ENCODE results near the gene CCDC85A. TPM values are rescaled to one million over a fixed set of nuclear protein-coding genes. Genes with fewer than 3 reads are reported as not detected.

Gene CCDC85A
- total RNA-seq, 1 donor from 2014 or later = 0.70 TPM

GRCh38 chr2:56326346-56326741, 142.6 kb downstream of the CCDC85A start:
- TF ChIP-seq, protein P1, sequence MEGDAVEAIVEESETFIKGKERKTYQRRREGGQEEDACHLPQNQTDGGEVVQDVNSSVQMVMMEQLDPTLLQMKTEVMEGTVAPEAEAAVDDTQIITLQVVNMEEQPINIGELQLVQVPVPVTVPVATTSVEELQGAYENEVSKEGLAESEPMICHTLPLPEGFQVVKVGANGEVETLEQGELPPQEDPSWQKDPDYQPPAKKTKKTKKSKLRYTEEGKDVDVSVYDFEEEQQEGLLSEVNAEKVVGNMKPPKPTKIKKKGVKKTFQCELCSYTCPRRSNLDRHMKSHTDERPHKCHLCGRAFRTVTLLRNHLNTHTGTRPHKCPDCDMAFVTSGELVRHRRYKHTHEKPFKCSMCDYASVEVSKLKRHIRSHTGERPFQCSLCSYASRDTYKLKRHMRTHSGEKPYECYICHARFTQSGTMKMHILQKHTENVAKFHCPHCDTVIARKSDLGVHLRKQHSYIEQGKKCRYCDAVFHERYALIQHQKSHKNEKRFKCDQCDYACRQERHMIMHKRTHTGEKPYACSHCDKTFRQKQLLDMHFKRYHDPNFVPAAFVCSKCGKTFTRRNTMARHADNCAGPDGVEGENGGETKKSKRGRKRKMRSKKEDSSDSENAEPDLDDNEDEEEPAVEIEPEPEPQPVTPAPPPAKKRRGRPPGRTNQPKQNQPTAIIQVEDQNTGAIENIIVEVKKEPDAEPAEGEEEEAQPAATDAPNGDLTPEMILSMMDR (IDR thresholded peaks at IDR 0.05) = no peak
- Mint-ChIP-seq H3K27ac (ENCODE audit: unreplicated experiment) (no peak overlapping the region), H3K4me3 (ENCODE audit: unreplicated experiment) (no peak overlapping the region), H3K9me3 (ENCODE audit: low read depth) (peaks cover 10% of the 10 kb centered on the region), H3K4me1 (ENCODE audit: low read depth) (no peaks in the 10 kb centered on the region), H3K36me3 (ENCODE audit: low read depth) (no peaks in the 10 kb centered on the region), H3K27me3 (ENCODE audit: low read depth) (peaks cover 9% of the 10 kb centered on the region)
- no peak for DNase-seq (ENCODE audit: low spot score)

DNA sequence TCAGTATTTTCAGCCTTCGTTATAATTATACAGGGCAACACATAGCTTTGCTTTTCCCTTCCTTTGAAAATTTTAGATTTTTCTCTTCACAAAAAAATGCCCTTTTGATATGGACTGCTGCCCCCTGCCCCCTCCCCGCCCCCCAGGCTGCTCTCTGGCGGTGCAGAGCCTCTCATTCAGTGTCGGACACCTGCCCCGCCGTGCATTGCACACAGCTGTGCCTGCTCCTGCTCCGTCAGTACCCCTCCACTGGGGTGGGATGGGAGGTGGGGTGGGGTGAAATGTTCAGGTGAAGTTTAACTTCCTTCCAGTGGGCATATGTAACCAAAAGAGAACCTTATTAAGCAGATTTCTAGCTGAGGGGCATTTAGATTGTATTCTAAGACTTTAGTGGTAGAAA, 148.0 kb downstream of the CCDC85A start:
- H3K4me1 Mint-ChIP-seq (ENCODE audit: low read depth) = no peaks in the 10 kb centered on the region
- H3K9me3 Mint-ChIP-seq (ENCODE audit: low read depth) = no peaks in the 10 kb centered on the region
- H3K27me3 Mint-ChIP-seq (ENCODE audit: low read depth) = peaks cover 6% of the 10 kb centered on the region
- no peak overlapping the region for H3K27ac Mint-ChIP-seq (ENCODE audit: unreplicated experiment)
- no peak for DNase-seq (ENCODE audit: low spot score)
- H3K4me3 Mint-ChIP-seq (ENCODE audit: unreplicated experiment) = no peak overlapping the region
- TF ChIP-seq, protein P1 (IDR thresholded peaks at IDR 0.05) = no peak
- H3K36me3 Mint-ChIP-seq (ENCODE audit: low read depth) = no peaks in the 10 kb centered on the region

- no peaks in the 10 kb centered on the region for H3K4me1 Mint-ChIP-seq (ENCODE audit: low read depth)
- DNase-seq (ENCODE audit: low spot score) = no peak
- H3K27ac Mint-ChIP-seq (ENCODE audit: unreplicated experiment) = no peak overlapping the region
Measured at GRCh38 chr2:56333812-56334485, 150.2 kb downstream of the CCDC85A start.

GRCh38 chr2:56334622-56335021, 150.8 kb downstream of the CCDC85A start:
- H3K36me3 Mint-ChIP-seq (ENCODE audit: low read depth) = no peaks in the 10 kb centered on the region
- TF ChIP-seq, protein P1 (IDR thresholded peaks at IDR 0.05) = no peak
- H3K4me1 Mint-ChIP-seq (ENCODE audit: low read depth) = no peaks in the 10 kb centered on the region
- H3K4me3 Mint-ChIP-seq (ENCODE audit: unreplicated experiment) = no peak overlapping the region
- H3K27me3 Mint-ChIP-seq (ENCODE audit: low read depth) = no peaks in the 10 kb centered on the region
- no peak for DNase-seq (ENCODE audit: low spot score)
- H3K9me3 Mint-ChIP-seq (ENCODE audit: low read depth) = no peaks in the 10 kb centered on the region
- H3K27ac Mint-ChIP-seq (ENCODE audit: unreplicated experiment) = no peak overlapping the region

More at GRCh38 chr2:56333812-56334485, 150.2 kb downstream of the CCDC85A start:
- H3K27me3 Mint-ChIP-seq (ENCODE audit: low read depth) = peaks cover 1% of the 10 kb centered on the region
- H3K4me3 Mint-ChIP-seq (ENCODE audit: unreplicated experiment) = no peak overlapping the region
- TF ChIP-seq, protein P1 (IDR thresholded peaks at IDR 0.05) = no peak
- H3K36me3 Mint-ChIP-seq (ENCODE audit: low read depth) = no peaks in the 10 kb centered on the region
- no peaks in the 10 kb centered on the region for H3K9me3 Mint-ChIP-seq (ENCODE audit: low read depth)

DNA sequence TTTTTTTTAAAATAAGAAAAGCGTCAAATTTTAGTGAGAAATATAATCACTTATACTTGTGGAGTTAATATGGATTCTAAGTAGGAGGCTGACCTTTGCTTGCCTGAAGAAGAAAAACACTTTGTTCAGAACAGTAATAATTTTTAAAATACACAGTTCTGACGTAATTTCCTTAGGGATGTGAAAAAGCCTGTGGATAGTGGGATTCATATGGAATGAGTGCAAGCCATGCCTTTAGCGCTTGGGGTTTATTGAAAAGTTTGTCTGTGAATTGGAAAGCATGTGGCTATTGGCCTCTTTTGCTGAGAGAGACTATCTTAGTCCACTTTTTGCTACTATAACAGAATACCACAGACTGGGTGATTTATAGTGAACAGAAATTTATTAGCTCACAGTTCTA, 151.3 kb downstream of the CCDC85A start:
- H3K27me3 Mint-ChIP-seq (ENCODE audit: low read depth) = no peaks in the 10 kb centered on the region
- no peaks in the 10 kb centered on the region for H3K4me1 Mint-ChIP-seq (ENCODE audit: low read depth)
- H3K27ac Mint-ChIP-seq (ENCODE audit: unreplicated experiment) = no peak overlapping the region
- TF ChIP-seq, protein P1 (IDR thresholded peaks at IDR 0.05) = no peak
- H3K36me3 Mint-ChIP-seq (ENCODE audit: low read depth) = no peaks in the 10 kb centered on the region
- DNase-seq (ENCODE audit: low spot score) = no peak
- no peak overlapping the region for H3K4me3 Mint-ChIP-seq (ENCODE audit: unreplicated experiment)
- H3K9me3 Mint-ChIP-seq (ENCODE audit: low read depth) = no peaks in the 10 kb centered on the region

Measured in chondrocyte (in vitro differentiated cells).